Fibroblast of peridontal ligament (primary cell): ENCODE measurements around the gene GNG12.

Source experiments
- DNase-seq: peaks from one replicate; pipeline ENCODE4 v3.0.0-alpha.2; 2010; ENCODE audit errors: extremely low read depth

The GNG12 gene

GRCh38 chr1:67754526-67754920 lies 78.7 kb downstream of the GNG12 start:
- DNase-seq = no peak

- DNase-seq = no peak
Observed at GRCh38 chr1:67753776-67754525, 79.3 kb downstream of the GNG12 start.

- no peak for DNase-seq
Observed at GRCh38 chr1:67752306-67752705, 81.0 kb downstream of the GNG12 start.

DNA sequence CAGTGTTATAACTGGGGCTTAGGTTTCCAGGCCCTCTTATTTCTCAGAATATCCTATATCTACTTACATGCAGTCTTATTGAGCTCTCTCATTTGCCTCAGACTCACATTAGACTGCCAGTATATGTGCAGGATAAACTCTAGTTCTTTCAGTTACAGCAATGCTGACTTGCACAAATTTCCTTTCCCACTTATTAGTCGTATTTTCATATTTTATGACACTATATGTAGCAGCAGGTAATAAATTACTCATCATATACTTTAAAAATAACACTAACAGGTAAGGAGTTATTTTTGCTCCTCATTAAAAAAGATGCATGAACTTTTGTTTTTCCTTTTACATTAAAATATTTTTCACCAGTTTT lies 82.6 kb downstream of the GNG12 start:
- no peak for DNase-seq

GRCh38 chr1:67749844-67750690 lies 83.2 kb downstream of the GNG12 start:
- peak; percentile 93 for DNase-seq

DNA sequence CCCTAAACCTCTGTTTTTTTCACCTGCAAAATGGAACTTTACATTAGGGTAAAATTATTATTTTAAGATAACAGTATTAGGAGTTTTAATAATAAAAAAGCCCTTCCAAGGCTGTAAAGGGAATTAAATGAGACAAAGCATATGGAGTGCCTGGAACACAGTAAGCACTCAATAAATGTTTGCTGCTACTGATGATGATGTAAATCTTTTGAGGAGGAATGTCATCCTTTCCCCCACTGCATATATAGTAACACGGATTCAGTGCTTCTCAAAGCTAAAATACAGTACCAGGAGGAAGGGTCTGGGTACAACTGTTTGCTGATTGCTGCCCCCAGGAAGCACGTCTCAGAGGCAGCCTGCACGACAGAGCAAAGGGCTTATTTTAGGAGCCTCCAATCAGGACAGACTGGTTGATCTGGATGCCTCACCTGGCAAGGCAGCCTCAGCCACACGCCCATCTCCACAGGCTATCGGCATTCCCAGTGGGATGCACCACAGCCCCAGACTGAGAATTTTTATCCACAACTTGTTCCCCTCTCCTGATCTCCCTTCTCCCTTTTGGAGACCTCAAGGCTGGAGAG lies 83.9 kb downstream of the GNG12 start:
- no peak for DNase-seq

DNA sequence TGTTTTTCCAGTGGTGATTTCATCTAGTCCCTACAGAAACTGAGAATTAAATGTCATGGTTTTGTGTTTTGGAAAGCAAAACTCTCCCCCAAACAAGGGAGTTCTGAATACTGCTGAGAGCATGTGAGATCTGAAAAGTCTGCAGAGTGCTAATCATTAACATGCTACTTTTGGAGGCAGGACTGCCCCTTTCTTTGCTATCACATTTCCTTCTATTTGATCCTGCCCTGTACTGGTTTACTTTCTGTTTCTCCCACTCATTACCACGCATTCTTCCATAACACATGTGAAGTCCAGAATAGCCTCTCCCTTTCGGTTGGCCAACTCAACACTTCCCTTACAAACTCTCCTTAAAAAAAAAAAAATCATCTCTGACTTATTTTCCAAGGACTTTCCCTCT lies 84.6 kb downstream of the GNG12 start:
- DNase-seq = peak; percentile 91

DNA sequence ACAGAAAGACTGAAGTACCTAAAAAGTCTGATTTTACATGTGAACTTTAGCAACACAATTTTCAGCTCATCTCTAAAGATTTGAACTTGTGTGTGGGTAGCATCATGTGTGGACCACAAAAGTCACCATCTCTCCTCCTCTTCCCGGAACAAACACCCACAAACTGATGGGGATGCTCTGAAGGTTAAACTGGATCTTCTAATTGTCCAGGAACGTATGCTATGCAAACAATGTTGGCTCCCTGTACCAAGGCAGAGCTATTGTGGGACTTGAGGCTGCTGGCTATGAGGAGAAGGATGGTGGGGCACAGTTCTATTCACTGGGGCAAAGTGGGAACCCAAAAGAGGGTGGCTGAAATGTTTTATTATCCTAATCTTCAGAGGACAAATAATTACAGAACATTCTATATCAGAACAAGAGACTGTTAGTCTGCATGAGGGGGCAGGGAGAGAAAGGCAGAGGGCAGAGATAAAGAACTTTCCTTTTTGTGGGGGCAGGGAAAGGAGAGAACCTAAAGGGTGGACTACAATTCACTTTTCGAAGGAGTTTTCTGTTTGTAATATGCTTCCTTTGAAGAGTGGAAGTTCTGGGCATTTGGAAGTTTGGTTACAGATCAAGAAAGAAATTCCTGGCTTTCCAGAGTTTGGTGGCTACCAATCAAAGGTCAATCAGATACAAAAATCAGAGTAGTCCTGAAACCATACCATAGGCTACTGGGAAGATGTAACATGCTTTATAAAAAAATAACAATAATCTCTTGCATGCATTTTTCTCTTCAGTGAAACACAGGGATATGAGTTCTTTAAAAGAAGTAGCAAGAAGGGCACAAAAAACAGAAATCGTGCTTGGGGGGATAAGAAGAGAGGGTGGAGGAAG lies 85.4 kb downstream of the GNG12 start:
- DNase-seq = peak; percentile 75

DNA sequence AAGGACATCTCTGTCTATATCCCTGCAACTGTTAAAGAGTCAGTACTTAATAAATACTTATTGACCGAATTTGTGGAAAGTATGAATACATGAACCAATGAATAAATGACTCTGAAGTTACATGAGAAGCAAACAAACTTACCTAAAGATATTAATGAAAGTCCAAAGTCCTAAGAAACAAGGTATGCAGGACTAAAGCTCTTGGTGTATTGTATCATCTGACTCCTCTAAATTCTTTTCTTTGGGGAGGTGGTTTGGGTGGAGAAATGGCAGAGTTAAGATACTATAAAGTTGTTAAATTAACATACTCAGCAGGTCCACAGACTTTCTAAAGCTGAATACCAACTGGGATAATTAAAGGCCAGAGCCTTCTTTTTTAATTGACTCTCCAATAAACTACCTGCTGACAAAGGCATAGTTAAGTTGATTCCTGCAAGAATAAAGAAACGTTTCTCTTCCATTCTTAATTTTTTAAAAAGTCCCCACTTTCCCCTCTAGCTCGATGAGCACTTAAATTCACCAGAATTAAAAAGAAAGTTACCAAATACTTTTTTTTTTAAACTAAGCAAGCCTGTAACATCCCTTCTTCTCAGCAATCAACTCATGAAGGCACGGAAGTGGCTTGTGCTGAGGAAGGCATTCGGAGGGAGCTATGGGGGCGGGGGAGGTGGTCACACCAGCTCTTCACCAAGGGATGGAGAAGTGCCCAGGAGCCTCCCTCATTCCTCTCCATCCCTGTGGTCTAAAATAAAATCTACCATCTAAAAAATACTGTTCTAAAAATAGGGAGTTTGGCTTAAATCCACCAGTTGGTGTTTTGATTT lies 87.2 kb downstream of the GNG12 start:
- peak; percentile 70 for DNase-seq

DNA sequence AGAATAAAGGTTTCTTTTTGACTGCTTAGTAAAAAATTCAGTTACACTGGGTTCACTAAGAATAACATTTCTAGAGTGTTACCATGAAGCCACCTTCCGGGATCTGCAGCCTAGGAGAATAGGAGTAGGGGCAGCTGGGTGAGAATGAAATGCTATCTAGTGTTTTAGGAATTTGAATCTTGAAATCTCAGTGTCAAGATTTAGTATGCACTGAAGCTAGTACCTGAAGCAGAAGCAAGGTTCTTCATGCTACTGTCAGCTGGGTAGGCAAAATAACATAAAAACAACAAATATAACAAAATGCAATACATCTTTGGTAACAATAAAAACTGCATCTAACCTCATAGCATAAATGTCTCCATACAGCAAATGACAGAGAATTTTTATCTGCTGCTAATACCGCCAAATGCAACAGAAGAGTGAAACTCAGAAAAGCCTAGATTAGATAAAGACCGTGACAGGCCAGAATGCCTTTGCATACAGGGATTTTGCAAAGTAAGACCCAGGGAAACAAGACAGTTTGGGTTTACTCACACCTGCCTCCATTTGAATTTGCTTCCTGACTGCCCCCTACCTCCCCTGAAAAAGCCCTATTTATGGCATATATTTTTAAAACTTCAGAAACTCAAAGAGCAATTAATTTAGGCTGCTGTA lies 90.1 kb downstream of the GNG12 start:
- no peak for DNase-seq

DNA sequence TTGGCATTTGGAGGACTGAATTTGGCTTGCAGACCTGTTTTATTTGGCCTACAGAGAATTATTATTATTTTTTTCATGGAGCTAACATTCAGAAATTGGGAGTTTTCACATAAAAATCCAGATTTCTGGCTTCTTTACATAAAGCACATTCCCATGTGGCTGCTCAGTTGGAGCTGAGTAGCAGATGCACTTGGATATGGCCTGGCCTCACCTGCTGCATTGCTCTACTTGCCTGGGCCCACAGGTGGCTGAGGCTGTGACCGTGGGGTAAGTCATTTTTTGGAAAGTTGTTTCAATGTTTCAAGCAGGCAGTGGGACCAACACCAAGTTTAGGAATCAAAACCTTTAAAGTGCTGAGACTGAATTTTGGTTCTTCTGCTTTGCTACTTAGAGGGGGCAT lies 91.5 kb downstream of the GNG12 start:
- no peak for DNase-seq

DNA sequence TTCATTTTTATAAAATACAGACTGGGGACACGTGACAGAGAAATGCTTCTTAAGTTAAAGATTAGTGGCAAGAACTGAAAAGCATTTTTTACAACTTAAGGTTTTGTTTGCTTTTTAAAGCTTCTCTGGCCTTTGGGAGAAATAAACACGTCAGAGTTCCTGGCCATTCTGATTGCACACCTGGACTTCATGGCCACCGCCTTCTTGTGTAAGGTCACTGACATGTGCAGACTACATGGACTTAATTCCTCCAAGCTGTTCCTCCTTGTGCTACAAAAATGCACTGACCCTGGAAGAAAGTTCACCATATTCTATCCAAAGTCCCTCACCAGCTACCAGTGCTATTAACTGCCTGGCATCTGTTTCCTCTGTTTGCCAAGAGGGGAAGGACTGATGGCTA lies 92.1 kb downstream of the GNG12 start:
- no peak for DNase-seq

- no peak for DNase-seq
Observed at GRCh38 chr1:67740543-67740942, 92.7 kb downstream of the GNG12 start.

DNA sequence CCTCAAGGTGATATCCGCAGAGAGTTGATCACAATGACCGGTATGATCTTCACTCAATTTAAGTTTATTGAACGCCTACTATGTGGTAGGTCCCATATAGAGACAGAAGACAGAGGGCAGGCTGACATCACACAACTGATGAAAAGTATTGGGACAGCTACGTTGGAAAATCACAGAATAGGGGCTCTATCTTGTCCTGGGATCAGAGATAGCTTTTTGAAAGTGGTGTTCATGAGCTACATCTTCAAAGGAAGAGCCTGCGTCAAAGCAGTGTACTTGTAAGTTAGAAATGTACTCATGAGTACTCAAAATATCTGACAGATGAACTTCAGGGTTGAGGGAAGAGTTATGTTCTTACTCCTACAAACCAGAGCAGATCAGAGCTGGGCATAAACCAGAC lies 93.9 kb downstream of the GNG12 start:
- DNase-seq = no peak

- DNase-seq = no peak
Observed at GRCh38 chr1:67738401-67738800, 94.9 kb downstream of the GNG12 start.

DNA sequence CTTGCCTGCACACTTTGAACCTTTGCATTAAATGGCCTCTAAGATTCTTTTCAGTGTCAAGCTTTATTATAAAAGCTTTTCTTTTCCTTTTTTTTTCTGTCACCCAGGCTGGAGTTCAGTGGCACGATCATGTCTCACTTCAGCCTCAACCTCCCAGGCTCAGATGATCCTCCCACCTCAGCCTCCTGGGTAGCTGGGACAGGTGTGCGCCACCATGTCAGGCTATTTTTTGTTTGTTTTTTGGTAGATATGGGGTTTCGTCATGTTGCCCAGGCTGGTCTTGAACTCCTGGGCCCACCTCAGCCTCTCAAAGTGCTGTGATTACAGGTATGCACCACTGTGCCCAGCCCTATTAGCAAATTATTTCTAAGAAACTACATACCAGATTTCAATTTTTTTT lies 95.4 kb downstream of the GNG12 start:
- DNase-seq = no peak

- no peak for DNase-seq
Observed at GRCh38 chr1:67736750-67737149, 96.5 kb downstream of the GNG12 start.

- peak; percentile 85 for DNase-seq
Observed at GRCh38 chr1:67735806-67736627, 97.2 kb downstream of the GNG12 start.

DNA sequence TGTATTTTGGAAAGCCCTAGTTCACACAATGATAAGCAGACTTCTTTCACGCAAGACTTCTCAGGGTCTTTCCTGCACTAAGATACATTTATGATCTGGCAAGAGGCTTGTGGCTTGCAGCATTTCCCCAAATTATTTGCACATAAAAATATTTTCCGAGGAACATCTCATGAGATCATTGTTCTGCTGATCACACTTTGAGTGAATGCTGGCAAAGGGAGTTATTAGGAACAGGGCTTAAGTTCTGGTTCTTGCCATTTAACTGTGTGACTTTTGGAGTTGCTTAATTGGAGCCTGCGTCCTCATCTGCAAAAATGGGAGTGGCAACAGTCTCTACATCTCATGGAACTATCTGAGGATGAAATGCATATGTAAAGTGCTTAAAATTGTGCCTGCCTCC lies 98.1 kb downstream of the GNG12 start:
- no peak for DNase-seq

DNA sequence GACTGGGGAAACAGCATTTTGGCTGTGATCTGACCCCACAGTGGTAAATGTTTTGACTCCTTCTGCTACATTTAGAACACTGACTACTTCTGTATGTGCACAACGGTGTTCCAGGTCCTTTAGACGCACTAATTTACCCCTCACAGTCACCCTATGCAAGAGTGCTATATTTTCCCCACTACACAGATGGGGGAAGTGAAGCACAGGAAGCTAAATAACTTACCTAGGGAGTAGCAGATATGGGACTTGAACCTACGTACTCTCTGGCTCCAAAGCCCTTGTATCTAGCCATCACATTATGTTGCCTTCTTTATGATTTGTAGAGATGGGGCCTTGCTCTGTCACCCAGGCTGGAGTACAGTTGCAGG lies 99.0 kb downstream of the GNG12 start:
- no peak for DNase-seq
